Hepatocyte (in vitro differentiated cells): ENCODE measurements around the gene ZNF469.

Experiments used
- EZH2 ChIP-seq: fragments of 200-600 bp; sonication (generic); IDR thresholded peaks from 2 replicates; pipeline ENCODE4 v1.6.1; 2016; ENCODE audit warnings: antibody characterized with exemption, mild to moderate bottlenecking, borderline replicate concordance
- EZH2phosphoT487 ChIP-seq: fragments of 200-600 bp; sonication (generic); IDR thresholded peaks from one replicate; pipeline ENCODE4 v1.6.1; 2018; ENCODE audit warnings: antibody characterized with exemption, mild to moderate bottlenecking, low read depth, moderate library complexity; ENCODE audit not compliant: unreplicated experiment, severe bottlenecking
- TF ChIP-seq, protein P1 (sequence below): fragments of 200-600 bp; sonication (generic); IDR thresholded peaks from 2 replicates; pipeline ENCODE4 v1.5.1; 2016; ENCODE audit warnings: antibody characterized with exemption, mild to moderate bottlenecking; ENCODE audit not compliant: poor library complexity

DNA sequence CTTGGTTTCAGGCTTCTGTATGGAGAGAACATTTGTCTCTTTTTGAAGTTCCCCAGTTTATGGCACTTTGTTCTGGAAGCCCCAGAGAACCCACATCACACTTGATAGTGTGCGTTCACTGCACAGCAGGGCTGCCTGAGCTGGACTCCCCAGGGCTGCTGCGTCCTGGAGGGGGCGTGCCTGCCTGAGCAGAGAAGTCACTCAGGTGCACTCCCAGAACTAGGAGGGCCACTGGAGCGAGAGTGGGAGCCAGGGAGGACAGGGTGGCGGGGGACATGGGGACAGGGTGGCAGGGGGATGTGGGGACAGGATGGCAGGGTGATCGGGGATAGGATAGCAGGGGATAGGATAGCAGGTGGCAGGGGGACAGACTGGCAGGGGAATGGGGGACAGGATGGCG lies 43.9 kb upstream of the ZNF469 start:
- TF ChIP-seq EZH2phosphoT487 (no peak), EZH2 (no peak)
- TF ChIP-seq, protein P1, sequence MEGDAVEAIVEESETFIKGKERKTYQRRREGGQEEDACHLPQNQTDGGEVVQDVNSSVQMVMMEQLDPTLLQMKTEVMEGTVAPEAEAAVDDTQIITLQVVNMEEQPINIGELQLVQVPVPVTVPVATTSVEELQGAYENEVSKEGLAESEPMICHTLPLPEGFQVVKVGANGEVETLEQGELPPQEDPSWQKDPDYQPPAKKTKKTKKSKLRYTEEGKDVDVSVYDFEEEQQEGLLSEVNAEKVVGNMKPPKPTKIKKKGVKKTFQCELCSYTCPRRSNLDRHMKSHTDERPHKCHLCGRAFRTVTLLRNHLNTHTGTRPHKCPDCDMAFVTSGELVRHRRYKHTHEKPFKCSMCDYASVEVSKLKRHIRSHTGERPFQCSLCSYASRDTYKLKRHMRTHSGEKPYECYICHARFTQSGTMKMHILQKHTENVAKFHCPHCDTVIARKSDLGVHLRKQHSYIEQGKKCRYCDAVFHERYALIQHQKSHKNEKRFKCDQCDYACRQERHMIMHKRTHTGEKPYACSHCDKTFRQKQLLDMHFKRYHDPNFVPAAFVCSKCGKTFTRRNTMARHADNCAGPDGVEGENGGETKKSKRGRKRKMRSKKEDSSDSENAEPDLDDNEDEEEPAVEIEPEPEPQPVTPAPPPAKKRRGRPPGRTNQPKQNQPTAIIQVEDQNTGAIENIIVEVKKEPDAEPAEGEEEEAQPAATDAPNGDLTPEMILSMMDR = no peak
